K562 (cell line): ENCODE measurements around the gene ZBTB2. TPM values are rescaled to one million over a fixed set of nuclear protein-coding genes. Genes with fewer than 3 reads are reported as not detected.

ENCODE experiments used
- CREB1 ChIP-seq, 2 experiments: sonication (generic) in 1 of 2; formaldehyde crosslinking in 1 of 2; IDR thresholded peaks; 2 replicates each; pipeline versions ENCODE4 v1.6.1 to v1.8.0; 2012 to 2022; ENCODE audit warnings: inconsistent platforms in 1 of 2, mild to moderate bottlenecking in 1 of 2, missing genetic modification reagents in 1 of 2, moderate library complexity in 1 of 2
- DPF2 ChIP-seq: fragments of 450-650 bp; IDR thresholded peaks from 2 replicates; pipeline ENCODE4 v1.6.1; 2016
- FOSL1 ChIP-seq: fragments of 200-800 bp; sonication (Bioruptor generic); conservative IDR thresholded peaks from 2 replicates; pipeline ENCODE4 v1.6.1; 2016; ENCODE audit warnings: missing genetic modification characterization, missing compliant biosample characterization
- GABPA ChIP-seq: fragments of 200-800 bp; sonication (Bioruptor generic); conservative IDR thresholded peaks from 2 replicates; pipeline ENCODE4 v1.6.1; 2016; ENCODE audit warnings: low read depth, missing genetic modification characterization, missing compliant biosample characterization
- JUN ChIP-seq, 2 experiments: sonication (generic) in 1 of 2; formaldehyde crosslinking in 1 of 2; IDR thresholded peaks; 2 replicates each; pipeline versions ENCODE4 v1.6.1 to v1.8.0; 2012 to 2022; ENCODE audit warnings: borderline replicate concordance in 2 of 2, mild to moderate bottlenecking in 2 of 2, improper control_type of control experiment in 1 of 2, low read depth in 1 of 2, low read length in 1 of 2, missing genetic modification reagents in 1 of 2
- KAT2B ChIP-seq: IDR thresholded peaks from one replicate; pipeline ENCODE4 v1.6.1; 2012; ENCODE audit warnings: low read depth, mild to moderate bottlenecking, control low read depth, inconsistent platforms, low read length, moderate library complexity
- KLF10 ChIP-seq: fragments of 250-450 bp; sonication (Bioruptor Pico); IDR thresholded peaks from 2 replicates; pipeline ENCODE4 v1.6.1; 2021; ENCODE audit warnings: matching md5 sums
- NFRKB ChIP-seq: fragments of 450-650 bp; IDR thresholded peaks from 2 replicates; pipeline ENCODE4 v1.6.1; 2016; ENCODE audit warnings: low read depth
- NFXL1 ChIP-seq: fragments of 450-650 bp; formaldehyde crosslinking; IDR thresholded peaks from 2 replicates; pipeline ENCODE4 v1.4.0; 2021; ENCODE audit warnings: mild to moderate bottlenecking
- POU5F1 ChIP-seq: fragments of 150-350 bp; IDR thresholded peaks from 2 replicates; pipeline ENCODE4 v1.6.1; 2014; ENCODE audit warnings: borderline replicate concordance, low read length, low read depth, mild to moderate bottlenecking; ENCODE audit not compliant: partially characterized antibody
- SMAD4 ChIP-seq: fragments of 250-450 bp; sonication (Bioruptor Pico); conservative IDR thresholded peaks from 2 replicates; pipeline ENCODE4 v1.8.0; 2021; ENCODE audit warnings: inconsistent platforms, mild to moderate bottlenecking, moderate library complexity
- SRSF7 ChIP-seq: fragments of 200-400 bp; formaldehyde crosslinking; optimal IDR thresholded peaks from 2 replicates; pipeline ENCODE3; 2017; ENCODE audit warnings: mild to moderate bottlenecking, low read depth, low read length
- TEAD1 ChIP-seq, 2 experiments: fragments of 450-650 bp in 1 of 2; sonication (generic) in 1 of 2; formaldehyde crosslinking; IDR thresholded peaks; 2 replicates each; pipeline versions ENCODE4 v1.4.0 to v1.8.0; 2020 to 2022; ENCODE audit warnings: mild to moderate bottlenecking in 2 of 2, missing genetic modification reagents in 1 of 2
- ZC3H4 ChIP-seq: sonication (generic); formaldehyde crosslinking; IDR thresholded peaks from 2 replicates; pipeline ENCODE4 v1.9.0; 2021; ENCODE audit warnings: missing genetic modification reagents, borderline replicate concordance
- ZFP36 ChIP-seq: fragments of 150-350 bp; IDR thresholded peaks from 2 replicates; pipeline ENCODE4 v1.6.1; 2018; ENCODE audit warnings: low read length, low read depth; ENCODE audit not compliant: partially characterized antibody
- ZNF143 ChIP-seq: sonication (generic); formaldehyde crosslinking; IDR thresholded peaks from 2 replicates; pipeline ENCODE4 v1.9.0; 2022; ENCODE audit warnings: mild to moderate bottlenecking, missing genetic modification reagents
- polyA plus RNA-seq, 8 experiments: library from polyadenylated mRNA; depleted of rRNA in 4 of 8; stranded (reverse) in 5 of 8; unstranded in 3 of 8; fragments of >200 nt; fragmentation: Nextera tagmentation in 2 of 8; fragmentation: Illumina TruSeq in 1 of 8; extraction: Ambion mirVana in 2 of 8; extraction: Trizol in 1 of 8; gene quantifications; 2 replicates each; pipeline versions ENCODE4 v1.2.1 to v1.2.3, GENCODE V29; 2011 to 2014; ENCODE audit warnings: inconsistent platforms in 1 of 8, missing spikeins in 1 of 8
- total RNA-seq, 7 experiments: library from RNA; depleted of rRNA in 6 of 7; stranded (reverse); fragments of >200 nt in 6 of 7; fragmentation: Illumina TruSeq in 2 of 7; extraction: Trizol in 2 of 7; gene quantifications; 2 replicates each; pipeline versions ENCODE4 v1.2.1 to v1.2.3, GENCODE V29; 2011 to 2021; ENCODE audit warnings: low replicate concordance in 1 of 7
- TF ChIP-seq, protein P1 (sequence below): sonication (generic); formaldehyde crosslinking; IDR thresholded peaks from 2 replicates; pipeline ENCODE4 v1.8.0; 2022; ENCODE audit warnings: mild to moderate bottlenecking, missing genetic modification reagents, borderline replicate concordance

The ZBTB2 gene
- total and polyA plus RNA-seq, 9 of the 15 experiments (the other 6 are each of a cell fraction or from before 2014, with no cell fraction given) = 5.1 to 26.2 (median 16.4) TPM

- TF ChIP-seq ZNF143 (CRISPR knock-in tag) = 0 out of 2 replicates have a peak, but pooled peaks have one; percentile 39
- TF ChIP-seq KLF10 = no peak
- TF ChIP-seq ZFP36 = peak; percentile 49
- TF ChIP-seq NFRKB = no peak
- TF ChIP-seq, protein P1, sequence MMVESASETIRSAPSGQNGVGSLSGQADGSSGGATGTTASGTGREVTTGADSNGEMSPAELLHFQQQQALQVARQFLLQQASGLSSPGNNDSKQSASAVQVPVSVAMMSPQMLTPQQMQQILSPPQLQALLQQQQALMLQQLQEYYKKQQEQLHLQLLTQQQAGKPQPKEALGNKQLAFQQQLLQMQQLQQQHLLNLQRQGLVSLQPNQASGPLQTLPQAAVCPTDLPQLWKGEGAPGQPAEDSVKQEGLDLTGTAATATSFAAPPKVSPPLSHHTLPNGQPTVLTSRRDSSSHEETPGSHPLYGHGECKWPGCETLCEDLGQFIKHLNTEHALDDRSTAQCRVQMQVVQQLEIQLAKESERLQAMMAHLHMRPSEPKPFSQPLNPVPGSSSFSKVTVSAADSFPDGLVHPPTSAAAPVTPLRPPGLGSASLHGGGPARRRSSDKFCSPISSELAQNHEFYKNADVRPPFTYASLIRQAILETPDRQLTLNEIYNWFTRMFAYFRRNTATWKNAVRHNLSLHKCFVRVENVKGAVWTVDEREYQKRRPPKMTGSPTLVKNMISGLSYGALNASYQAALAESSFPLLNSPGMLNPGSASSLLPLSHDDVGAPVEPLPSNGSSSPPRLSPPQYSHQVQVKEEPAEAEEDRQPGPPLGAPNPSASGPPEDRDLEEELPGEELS (CRISPR knock-in tag) = no peak
- TF ChIP-seq DPF2 = no peak
- no peak for TF ChIP-seq SRSF7
- no peak for TF ChIP-seq NFXL1 (CRISPR knock-in tag)
- no peak for TF ChIP-seq ZC3H4 (CRISPR knock-in tag)
- no peak for TF ChIP-seq FOSL1
- TF ChIP-seq KAT2B = no peak
- 0 out of 2 replicates have a peak, but pooled peaks have one; percentile 15 for TF ChIP-seq GABPA (tag)
- TF ChIP-seq POU5F1 = no peak
- TF ChIP-seq SMAD4 = 0 out of 2 replicates have a peak, but pooled peaks have one; percentile 13
- peak in 1 of 2 experiments; percentile 73; a peak in 1 of 4 replicates for TF ChIP-seq TEAD1 (CRISPR knock-in tag; IDR thresholded peaks at IDR 0.05)
- 0 out of 2 replicates have a peak, but pooled peaks have one; percentile 12 for TF ChIP-seq JUN (IDR thresholded peaks at IDR 0.05; ENCODE audit: borderline replicate concordance, low read depth, low read length)
- no peak for TF ChIP-seq JUN (CRISPR knock-in tag; IDR thresholded peaks at IDR 0.05; ENCODE audit: borderline replicate concordance)
- no peak for TF ChIP-seq CREB1 (IDR thresholded peaks at IDR 0.05)
- TF ChIP-seq CREB1 (CRISPR knock-in tag; IDR thresholded peaks at IDR 0.05) = peak; percentile 39; the same call in 1 of the 2 replicates
Observed at GRCh38 chr6:151323791-151324487, 67.4 kb downstream of the ZBTB2 start (continued).
